Memory B cell (primary cell): ENCODE data around the gene STK36.

Experiments
- ATAC-seq: fragments of 150-1000 bp; cut with Tn5 transposase; 2 replicates; pipeline ENCODE4 v1.10.0; 2021; ENCODE audit warnings: low read depth, mild to moderate bottlenecking, moderate library complexity
- DNase-seq, 2 donors: peaks; one replicate each; pipeline ENCODE4 v3.0.0; 2022; ENCODE audit warnings: low spot score in 2 of 2
- H3K27ac Mint-ChIP-seq: one replicate; pipeline ENCODE4 v1.8.0; 2022; ENCODE audit warnings: mild to moderate bottlenecking, moderate library complexity, mixed read lengths
- H3K27me3 Mint-ChIP-seq: one replicate; pipeline ENCODE4 v1.8.0; 2022; ENCODE audit warnings: mixed read lengths
- H3K36me3 Mint-ChIP-seq: one replicate; pipeline ENCODE4 v1.8.0; 2022; ENCODE audit warnings: mild to moderate bottlenecking, mixed read lengths
- H3K4me1 Mint-ChIP-seq: one replicate; pipeline ENCODE4 v1.8.0; 2022; ENCODE audit warnings: mixed read lengths
- H3K4me3 Mint-ChIP-seq: one replicate; pipeline ENCODE4 v1.8.0; 2022; ENCODE audit warnings: mild to moderate bottlenecking, moderate library complexity, mixed read lengths
- H3K9me3 Mint-ChIP-seq: one replicate; pipeline ENCODE4 v1.8.0; 2022; ENCODE audit warnings: mixed read lengths

Gene STK36

DNA sequence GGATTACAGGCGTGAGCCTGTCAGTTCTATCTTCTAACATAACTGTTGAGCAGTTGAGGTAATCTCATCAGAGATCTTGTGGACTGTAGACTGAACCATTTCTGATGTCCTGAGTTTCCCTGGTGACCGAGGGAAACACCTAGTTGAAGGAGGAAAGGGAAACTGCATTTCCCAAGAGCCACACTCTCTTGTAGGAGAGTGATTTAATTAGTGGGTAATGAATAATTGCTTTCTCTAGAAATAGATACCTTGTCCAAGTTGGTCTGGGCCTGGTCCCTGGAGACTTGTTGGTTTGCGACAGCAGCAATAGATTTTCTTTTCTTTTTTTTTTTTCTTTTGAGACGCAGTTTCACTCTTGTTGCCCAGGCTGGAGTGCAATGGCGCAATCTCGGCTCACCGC lies 46.2 kb downstream of the STK36 start:
- no peak for DNase-seq
- H3K4me1 Mint-ChIP-seq = peaks cover 25% of the 10 kb centered on the region
- ATAC-seq = no peak
- H3K9me3 Mint-ChIP-seq = no peaks in the 10 kb centered on the region
- no peak overlapping the region for H3K27ac Mint-ChIP-seq
- H3K36me3 Mint-ChIP-seq = peaks cover 10% of the 10 kb centered on the region
- no peaks in the 10 kb centered on the region for H3K27me3 Mint-ChIP-seq
- H3K4me3 Mint-ChIP-seq = no peak overlapping the region

DNA sequence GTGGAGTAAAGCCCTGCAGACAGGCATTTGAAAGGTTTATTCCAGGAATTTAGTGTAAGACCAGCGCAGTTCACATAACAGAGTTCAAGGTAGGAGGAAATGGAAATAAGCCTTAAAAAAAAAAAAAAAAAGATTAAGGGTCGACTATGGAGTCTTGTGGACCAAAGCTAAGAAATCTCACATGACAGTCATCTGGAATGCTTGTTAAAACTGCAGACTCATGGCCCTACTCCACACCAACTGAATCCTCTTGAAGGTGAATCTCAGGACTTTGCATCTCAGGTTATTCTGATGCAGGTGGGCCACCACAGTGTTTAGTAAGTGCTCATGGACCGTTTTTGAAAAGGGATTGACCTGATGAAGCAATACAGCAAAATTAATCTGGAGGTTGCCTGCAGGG lies 47.6 kb downstream of the STK36 start:
- H3K27me3 Mint-ChIP-seq = no peaks in the 10 kb centered on the region
- ATAC-seq (no peak), DNase-seq (no peak)
- H3K9me3 Mint-ChIP-seq = no peaks in the 10 kb centered on the region
- peaks cover 29% of the 10 kb centered on the region for H3K4me1 Mint-ChIP-seq
- H3K27ac Mint-ChIP-seq = no peak overlapping the region
- H3K4me3 Mint-ChIP-seq = no peak overlapping the region
- H3K36me3 Mint-ChIP-seq = peaks cover 11% of the 10 kb centered on the region

GRCh38 chr2:218720048-218721041 lies 48.5 kb downstream of the STK36 start:
- H3K9me3 Mint-ChIP-seq = no peaks in the 10 kb centered on the region
- H3K4me3 Mint-ChIP-seq = no peak overlapping the region
- peaks cover 11% of the 10 kb centered on the region for H3K36me3 Mint-ChIP-seq
- H3K27me3 Mint-ChIP-seq = no peaks in the 10 kb centered on the region
- DNase-seq = no peak
- no peak for ATAC-seq
- peaks cover 30% of the 10 kb centered on the region for H3K4me1 Mint-ChIP-seq
- no peak overlapping the region for H3K27ac Mint-ChIP-seq

DNA sequence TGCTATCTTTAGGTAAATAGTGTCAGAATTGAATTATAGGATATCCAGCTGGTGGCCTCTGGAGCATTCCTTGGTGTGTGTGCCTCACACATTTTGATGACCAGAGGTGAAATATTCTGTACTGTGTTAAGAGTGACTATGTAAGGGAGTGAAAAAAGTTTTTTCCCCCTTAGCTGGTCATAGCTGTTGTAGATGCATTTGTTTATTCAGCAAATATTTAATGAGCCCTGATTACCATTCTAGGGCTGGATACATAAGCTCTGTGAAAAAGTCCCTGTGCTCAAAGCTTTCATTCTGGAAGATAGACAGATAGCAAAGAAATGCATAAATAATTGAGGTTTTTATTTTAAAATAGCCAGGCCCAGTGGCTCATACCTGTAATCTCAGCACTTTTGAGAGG lies 49.6 kb downstream of the STK36 start:
- peaks cover 30% of the 10 kb centered on the region for H3K4me1 Mint-ChIP-seq
- H3K9me3 Mint-ChIP-seq = peaks cover 3% of the 10 kb centered on the region
- H3K27ac Mint-ChIP-seq = no peak overlapping the region
- no peak overlapping the region for H3K4me3 Mint-ChIP-seq
- DNase-seq (no peak), ATAC-seq (no peak)
- H3K27me3 Mint-ChIP-seq = no peaks in the 10 kb centered on the region
- peaks cover 16% of the 10 kb centered on the region for H3K36me3 Mint-ChIP-seq

GRCh38 chr2:218721934-218722333 lies 50.0 kb downstream of the STK36 start:
- Mint-ChIP-seq H3K4me3 (no peak overlapping the region), H3K27ac (peak overlapping the region; percentile 18), H3K4me1 (peaks cover 30% of the 10 kb centered on the region), H3K27me3 (no peaks in the 10 kb centered on the region), H3K9me3 (peaks cover 3% of the 10 kb centered on the region), H3K36me3 (peaks cover 16% of the 10 kb centered on the region)
- DNase-seq = no peak
- ATAC-seq = no peak

DNA sequence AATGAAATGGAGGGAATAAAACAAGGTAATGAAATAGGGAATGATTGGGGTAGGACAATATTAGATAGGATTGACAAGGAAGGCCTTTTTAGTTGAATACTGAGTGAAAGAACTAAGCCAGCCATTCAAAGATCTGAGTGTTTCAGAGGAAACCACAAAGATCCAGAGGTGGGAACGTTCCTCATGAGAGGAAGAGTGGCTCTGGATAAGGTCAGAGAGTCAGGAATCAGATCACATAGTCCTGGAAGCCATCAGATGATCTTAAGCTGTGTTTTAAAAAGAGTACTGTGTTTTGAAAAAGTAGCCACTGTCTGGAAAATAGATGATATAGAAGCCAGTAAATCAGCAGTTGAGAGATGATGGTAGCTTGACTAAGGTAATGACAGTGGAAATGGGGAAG lies 50.5 kb downstream of the STK36 start:
- peaks cover 29% of the 10 kb centered on the region for H3K4me1 Mint-ChIP-seq
- peak overlapping the region; percentile 18 for H3K27ac Mint-ChIP-seq
- H3K9me3 Mint-ChIP-seq = peaks cover 4% of the 10 kb centered on the region
- DNase-seq = no peak
- ATAC-seq = no peak
- H3K4me3 Mint-ChIP-seq = no peak overlapping the region
- peaks cover 19% of the 10 kb centered on the region for H3K36me3 Mint-ChIP-seq
- no peaks in the 10 kb centered on the region for H3K27me3 Mint-ChIP-seq

GRCh38 chr2:218722876-218723785 lies 51.2 kb downstream of the STK36 start:
- DNase-seq (no peak), ATAC-seq (no peak)
- Mint-ChIP-seq H3K27me3 (no peaks in the 10 kb centered on the region), H3K27ac (peak overlapping the region; percentile 18), H3K4me3 (no peak overlapping the region), H3K9me3 (peaks cover 7% of the 10 kb centered on the region), H3K36me3 (peaks cover 22% of the 10 kb centered on the region), H3K4me1 (peaks cover 26% of the 10 kb centered on the region)

- no peak for ATAC-seq
- Mint-ChIP-seq H3K4me1 (peaks cover 19% of the 10 kb centered on the region), H3K4me3 (no peak overlapping the region), H3K27me3 (no peaks in the 10 kb centered on the region), H3K27ac (no peak overlapping the region), H3K9me3 (peaks cover 7% of the 10 kb centered on the region), H3K36me3 (peaks cover 21% of the 10 kb centered on the region)
- no peak for DNase-seq
Observed at GRCh38 chr2:218726004-218726574, 54.2 kb downstream of the STK36 start.

DNA sequence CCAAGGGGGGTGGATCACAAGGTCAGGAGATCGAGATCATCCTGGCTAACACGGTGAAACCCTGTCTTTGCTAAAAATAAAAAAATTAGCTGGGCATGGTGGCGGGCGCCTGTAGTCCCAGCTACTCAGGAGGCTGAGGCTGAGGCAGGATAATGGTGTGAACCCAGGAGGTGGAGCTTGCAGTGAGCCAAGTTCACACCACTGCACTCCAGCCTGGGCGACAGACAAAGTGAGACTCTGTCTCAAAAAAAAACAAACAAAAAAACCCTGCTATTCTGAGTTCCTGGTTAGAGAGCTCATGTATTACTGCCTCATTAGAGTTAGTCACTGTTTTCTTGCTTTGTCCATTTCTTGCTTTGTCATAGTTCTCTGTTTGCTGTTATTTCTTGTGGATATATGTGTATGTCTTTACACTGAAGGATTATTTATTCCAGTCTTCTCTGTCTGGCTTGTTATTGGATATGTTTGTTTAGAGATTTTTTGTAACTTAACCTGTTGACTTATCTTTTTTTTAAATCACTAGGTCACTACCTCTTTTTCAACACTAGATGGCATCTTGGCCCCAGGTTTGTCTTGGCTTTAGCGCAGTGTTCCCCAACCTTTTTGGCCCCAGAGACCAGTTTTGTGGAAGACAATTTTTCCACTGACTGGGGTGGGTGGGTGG lies 55.7 kb downstream of the STK36 start:
- Mint-ChIP-seq H3K27ac (no peak overlapping the region), H3K4me1 (peaks cover 18% of the 10 kb centered on the region), H3K9me3 (peaks cover 7% of the 10 kb centered on the region), H3K4me3 (no peak overlapping the region), H3K36me3 (peaks cover 23% of the 10 kb centered on the region), H3K27me3 (no peaks in the 10 kb centered on the region)
- ATAC-seq (no peak), DNase-seq (no peak)

GRCh38 chr2:218729640-218730039 lies 57.8 kb downstream of the STK36 start:
- Mint-ChIP-seq H3K27me3 (no peaks in the 10 kb centered on the region), H3K36me3 (peaks cover 31% of the 10 kb centered on the region), H3K4me1 (peaks cover 16% of the 10 kb centered on the region), H3K4me3 (no peak overlapping the region), H3K27ac (no peak overlapping the region), H3K9me3 (peaks cover 7% of the 10 kb centered on the region)
- no peak for ATAC-seq
- no peak for DNase-seq

- Mint-ChIP-seq H3K36me3 (peaks cover 22% of the 10 kb centered on the region), H3K4me3 (no peak overlapping the region), H3K27ac (peak overlapping the region; percentile 20), H3K4me1 (peaks cover 16% of the 10 kb centered on the region), H3K9me3 (peaks cover 2% of the 10 kb centered on the region), H3K27me3 (no peaks in the 10 kb centered on the region)
- DNase-seq (no peak), ATAC-seq (no peak)
Observed at GRCh38 chr2:218732052-218732760, 60.3 kb downstream of the STK36 start.

GRCh38 chr2:218732761-218733158 lies 60.9 kb downstream of the STK36 start:
- Mint-ChIP-seq H3K9me3 (peaks cover under 1% of the 10 kb centered on the region), H3K4me3 (no peak overlapping the region), H3K36me3 (peaks cover 20% of the 10 kb centered on the region), H3K27ac (no peak overlapping the region), H3K27me3 (no peaks in the 10 kb centered on the region), H3K4me1 (peaks cover 16% of the 10 kb centered on the region)
- ATAC-seq = no peak
- no peak for DNase-seq
